NCI-H345 (cell line): ENCODE results near the gene DSCAM.
"Not testable (repeated sequence)": the region's sequence is repeated elsewhere in the genome, so short reads cannot be mapped to it uniquely, and the experiment has no call there.

Experiments used
- DNase-seq: peaks from one replicate; lab custom pipeline; 2025; lab: John Stamatoyannopoulos, UW

Gene DSCAM

DNA sequence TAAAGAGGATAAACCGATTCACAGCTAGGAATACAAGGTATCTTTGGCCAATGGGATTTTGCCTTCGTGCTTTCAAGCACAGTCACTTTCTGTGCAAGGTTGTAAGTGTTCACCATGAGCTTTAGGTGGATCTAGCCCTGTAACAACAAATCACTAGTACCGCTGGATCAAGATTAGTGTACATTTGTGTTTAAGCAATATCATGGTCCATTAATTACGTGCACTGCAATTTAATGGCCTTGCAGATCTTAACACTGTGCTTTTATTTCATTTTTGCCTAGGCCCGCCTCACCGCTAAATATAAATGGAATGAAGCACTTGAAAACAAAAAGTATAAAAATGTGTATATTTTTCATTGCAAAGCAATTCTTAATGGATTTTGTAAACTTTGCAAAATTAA is 461.1 kb downstream of the DSCAM start:
- DNase-seq: no peak

DNA sequence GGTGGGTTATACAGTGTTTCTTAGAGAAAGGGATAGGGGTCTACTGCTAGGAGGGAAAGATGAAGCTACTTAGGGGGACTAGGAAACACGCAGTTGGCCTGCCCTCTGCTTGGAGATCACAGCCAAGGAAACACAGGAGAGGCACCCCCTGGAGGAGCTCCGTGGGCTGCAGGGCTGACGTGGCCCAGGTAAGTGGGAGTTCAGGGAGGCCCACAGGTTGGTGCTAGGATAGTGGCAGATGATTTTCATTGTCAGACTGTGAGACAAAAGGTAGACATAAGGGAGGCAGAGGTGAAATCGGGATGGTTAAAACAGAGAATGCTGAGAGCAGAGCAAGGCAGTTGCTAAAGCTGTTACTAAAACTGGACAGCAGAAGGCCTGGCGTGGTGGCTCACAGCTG is 463.0 kb downstream of the DSCAM start:
- DNase-seq: no peak

DNA sequence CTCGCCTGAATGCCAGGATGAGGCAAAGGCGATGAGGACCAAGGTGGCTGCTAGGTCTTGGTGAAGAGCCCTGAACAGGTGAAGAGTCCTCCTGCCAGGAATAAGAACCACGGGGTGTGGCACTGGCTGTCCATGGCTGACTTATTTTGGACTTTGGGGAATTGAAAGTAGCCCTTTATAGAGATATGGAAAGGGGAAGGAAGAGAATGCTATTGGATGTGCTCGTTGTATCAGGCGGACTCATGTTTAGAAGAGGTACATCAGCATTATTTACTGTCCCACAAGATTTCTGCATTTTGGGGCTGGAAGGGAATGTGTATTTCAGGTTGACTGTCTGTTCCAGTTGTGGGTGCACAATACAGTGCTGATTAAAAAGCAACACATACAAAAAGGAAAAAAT is 465.8 kb downstream of the DSCAM start:
- DNase-seq: no peak

DNA sequence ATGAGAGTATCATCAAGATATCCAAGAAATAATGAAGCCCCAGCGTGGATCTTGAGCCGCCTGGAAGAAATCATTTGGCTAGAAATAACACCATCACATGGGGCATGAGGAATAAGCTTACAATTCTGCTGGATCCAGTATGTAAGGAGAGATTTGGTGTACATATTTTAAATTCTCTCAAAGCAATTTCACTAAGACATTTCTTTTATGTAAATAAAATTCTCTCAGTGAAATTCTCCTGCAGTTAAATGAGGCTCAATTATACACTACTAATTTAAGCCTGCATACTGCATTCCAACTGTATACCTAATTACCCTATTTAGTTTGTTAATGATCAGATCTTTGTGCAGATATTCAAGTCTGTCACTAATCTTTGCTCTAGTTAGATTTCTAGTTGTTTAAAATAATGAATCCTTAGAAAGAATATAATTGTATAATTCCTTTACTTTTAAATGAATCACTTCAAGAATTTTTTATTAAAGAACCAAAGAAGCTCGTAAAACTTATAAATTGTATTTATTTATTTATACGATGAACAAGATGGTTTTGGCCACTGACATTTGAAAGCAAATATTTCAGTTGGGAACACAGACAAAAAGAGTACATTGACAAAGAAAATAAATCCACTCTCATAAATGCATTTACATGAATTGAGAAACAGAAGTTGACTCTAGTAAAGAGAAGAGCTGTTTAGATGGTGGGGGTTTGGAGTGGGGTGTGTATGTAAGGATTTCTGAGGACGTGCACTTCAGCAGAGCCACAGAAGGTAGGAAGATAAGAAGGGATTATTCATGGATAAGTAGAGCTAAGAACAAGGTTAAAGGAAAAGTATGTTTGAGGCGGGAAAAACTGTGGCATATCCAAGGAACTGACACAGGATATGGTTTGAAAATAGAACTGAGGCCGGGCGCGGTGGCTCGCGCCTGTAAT is 466.8 kb downstream of the DSCAM start:
- no peak for DNase-seq

DNA sequence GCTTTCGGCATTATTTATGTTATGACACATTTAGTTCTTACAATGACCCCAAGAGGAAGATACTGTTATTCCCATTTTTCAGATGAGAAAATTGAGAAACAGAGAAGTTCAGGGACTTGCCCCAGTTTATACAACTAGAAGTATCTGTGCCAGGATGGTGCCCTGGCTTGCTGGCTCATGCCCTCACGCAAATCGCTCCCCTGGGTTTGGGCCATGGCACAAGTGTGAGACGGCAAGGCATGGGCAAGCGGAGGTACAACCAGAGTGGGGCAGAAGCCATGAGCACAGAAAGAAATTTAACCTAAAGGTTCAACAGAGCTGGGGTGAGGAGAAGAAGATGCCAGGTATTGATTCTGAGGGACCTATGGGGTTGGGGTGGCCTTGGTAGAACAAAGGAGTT is 469.8 kb downstream of the DSCAM start:
- DNase-seq: no peak

DNA sequence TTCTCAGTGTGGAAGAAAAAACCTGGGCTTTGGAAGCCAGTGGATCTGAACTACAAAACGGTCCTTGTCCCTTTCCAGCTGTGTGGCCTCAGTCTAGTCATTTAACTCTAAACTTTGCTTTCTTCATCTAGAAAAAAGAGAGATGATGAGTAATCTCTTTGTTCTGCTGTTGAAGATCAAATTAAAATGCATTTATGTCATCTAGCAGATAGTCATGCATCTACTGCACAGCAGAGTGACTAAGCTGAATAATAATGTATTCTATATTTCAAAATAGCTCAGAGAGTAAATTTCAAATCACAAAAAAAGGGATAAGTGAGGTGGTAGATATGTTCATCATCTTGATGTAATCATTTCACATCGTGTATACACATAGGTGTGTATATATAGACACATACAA is 473.2 kb downstream of the DSCAM start:
- DNase-seq: no peak

DNA sequence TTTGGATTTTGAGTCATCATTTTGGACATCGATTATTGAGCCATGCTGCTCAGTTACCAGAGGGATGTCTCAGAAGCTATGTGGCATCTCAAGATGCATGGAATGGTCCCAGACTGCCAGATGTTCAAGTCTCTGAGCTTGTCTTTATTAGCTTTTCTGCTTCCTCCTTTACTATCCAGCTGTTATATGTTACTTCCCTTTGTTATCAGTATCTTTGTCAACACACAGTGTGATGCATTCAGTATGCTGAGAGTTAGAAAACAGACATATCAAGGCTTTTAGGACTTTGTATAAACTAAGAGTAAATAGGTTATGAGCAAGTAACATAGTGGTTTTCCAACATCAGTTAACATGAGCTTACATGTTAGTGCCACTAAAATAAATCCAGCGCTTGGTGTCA is 474.5 kb downstream of the DSCAM start:
- DNase-seq: no peak

DNA sequence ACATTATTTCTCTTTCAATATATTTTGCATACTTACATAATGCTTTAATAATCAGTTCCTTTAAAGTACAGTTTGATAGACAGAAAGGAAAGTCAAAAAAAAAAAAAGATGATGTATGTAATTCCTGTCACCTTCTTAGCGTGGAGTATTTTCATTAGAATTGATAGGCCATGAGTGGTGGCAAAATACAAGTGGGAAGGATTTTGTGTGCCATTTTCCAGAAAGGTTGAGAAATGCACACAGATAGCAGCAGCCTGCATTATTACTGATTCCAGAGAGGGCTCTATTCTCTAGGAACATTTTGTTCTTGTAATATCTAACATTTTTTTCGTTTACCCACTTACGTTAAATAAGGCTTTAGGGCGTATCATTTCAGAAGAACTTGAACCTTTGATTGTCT is 475.6 kb downstream of the DSCAM start:
- DNase-seq: no peak

DNA sequence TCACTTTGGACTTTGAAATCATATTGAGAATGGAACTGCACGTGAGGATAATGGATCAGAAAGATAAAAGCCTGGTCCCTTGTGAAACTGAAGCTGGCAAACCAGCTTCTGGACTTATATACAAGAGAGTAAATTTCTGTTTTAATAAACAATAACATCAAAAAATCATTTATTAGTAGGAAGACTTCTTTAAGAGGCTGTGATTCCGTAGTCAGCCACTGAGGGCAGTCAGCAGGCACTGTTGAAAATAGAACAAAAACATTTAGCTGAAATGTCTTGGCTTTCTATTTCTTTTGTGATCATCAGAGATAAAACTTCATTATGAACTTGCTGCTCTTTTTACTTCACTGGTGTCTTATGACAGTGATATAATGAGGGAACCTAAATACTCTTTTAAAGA is 490.3 kb downstream of the DSCAM start:
- no peak for DNase-seq

DNA sequence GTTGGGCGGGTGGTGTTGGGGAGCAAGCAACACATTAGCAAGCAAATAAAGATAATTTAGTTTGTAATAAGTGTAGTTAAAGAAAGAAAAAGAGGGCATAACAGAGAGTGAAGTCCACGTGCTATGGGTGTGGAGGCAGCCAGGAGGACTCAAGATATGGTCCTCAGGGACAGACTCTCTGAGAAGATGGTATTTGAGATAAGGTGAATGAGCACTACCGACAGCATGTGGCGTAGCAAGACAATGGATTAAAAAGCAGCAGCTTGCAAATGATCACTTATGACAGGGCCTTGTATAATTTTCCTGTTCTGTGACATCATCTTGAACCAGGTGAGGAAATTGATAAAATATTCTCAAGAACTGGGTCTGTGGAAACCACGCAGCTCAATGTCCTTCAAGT is 491.9 kb downstream of the DSCAM start:
- DNase-seq: no peak

DNA sequence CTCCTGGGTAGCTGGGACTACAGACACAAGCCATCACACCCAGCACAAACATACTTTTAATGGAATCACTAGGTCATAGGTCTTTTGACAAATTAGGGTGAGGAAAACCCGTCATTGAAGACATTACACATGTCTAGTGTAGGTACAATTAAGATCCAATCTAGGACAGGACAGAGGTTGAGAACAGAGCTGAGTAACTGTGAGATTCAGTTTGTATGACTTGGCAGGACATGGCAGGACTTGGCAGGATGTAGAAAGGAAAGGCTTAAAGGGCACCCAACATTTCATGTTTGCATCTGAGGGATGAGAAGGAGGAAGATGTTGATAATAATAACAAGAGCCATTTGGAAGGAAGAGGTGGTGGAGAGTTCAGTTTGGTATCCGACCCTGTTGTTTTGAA is 496.0 kb downstream of the DSCAM start:
- DNase-seq: no peak

DNA sequence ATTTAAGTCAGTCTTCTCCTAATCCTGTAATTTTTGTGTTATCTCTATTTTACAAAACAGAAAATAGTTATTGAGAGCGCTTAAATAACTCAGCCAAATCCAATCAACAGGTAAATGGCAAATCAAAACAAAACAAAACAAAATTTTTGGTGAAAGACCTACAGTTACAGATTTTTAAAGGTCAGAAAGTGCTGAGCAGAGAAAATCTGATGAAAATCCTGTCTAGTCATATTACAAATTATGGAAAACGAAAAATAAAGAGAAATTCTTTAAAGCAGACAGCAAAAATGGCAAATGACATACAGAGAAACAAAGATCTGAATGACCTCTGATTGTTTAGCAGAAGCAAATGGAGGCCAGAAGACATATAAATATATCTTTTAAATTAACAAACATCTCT is 497.4 kb downstream of the DSCAM start:
- DNase-seq: no peak

DNA sequence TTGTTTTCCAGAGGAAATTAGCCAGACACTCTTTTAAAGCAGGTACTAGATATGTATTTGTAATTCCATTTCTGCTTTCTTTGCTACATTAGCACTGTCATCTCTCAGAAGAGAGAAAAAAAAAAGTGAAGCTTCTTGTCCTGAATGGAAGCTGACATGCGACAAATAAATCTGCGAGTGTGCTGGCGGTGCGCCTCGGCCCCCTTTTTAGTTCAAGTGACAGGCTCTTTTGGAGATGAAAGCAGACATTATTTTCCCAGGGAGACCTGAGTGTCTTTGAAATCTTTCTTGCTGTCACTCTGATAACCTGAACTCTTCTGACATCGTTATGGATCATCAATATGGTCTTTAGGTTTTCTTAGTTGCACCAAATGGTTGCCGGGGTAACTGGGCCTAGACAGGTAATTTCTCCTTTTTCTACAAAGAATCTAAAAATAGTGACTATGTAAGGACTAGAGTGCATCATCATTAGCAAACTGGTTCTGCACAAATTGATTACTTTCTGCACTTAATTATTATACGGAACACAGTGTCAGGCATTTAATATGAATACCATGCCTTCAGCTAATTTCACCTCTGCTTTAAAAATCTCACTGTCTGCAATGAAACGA is 501.1 kb downstream of the DSCAM start:
- no peak for DNase-seq

DNA sequence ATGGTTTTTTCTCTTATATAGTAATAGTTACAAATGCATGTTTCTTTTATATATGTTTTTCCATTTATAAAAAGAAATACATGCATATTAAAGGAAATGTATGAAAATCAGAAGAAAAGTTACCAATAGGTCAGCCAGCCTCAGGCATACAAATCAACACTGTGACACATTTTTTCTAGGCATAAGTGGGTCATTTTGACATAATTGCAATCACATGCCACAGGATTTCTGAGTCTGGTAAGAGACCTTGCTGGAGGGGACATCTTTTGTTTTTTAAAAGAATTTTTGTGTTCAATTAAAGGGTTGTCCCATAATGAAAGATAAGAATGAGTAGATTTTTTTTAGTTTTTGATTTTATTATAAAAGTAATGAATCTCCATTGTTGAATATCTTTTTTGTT is 506.6 kb downstream of the DSCAM start:
- DNase-seq: no peak

DNA sequence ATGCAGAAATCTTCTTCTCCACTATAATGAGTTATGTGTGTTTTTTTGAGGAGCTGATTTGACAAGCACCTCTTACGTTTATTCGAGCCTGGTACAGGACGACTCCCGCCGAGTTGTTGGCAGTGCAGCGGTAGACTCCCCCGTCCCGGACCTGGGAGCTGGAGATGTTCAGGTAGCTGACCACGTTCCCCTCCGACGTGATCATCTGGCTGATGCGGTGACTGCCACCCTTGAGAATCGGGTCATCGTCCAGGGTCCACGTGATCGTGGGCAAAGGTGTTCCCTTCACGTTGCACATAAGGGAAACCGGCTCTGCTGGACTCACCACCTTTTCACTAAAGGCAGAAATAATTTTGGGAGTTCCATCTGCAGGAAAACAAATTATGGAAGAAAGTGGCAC is 507.9 kb downstream of the DSCAM start:
- DNase-seq: no peak

DNA sequence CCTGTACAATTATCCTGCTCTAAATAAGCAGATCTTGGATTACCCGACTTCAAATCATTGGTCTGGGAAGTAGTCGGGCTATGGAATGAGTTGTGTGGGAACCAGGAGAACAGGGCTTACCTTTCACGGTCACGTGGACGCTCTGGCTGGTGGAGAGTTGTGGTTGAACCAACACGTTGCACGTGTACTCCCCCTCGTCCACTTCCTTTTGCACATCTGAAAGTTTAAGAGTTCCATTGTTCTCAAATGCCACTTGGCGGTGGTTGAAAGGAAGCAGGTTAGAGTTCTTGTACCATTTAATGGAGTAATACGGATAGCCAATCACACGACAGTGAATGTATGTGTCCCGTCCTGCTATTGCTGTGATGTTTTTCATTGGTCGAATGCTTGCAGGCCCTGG is 509.0 kb downstream of the DSCAM start:
- no peak for DNase-seq

DNA sequence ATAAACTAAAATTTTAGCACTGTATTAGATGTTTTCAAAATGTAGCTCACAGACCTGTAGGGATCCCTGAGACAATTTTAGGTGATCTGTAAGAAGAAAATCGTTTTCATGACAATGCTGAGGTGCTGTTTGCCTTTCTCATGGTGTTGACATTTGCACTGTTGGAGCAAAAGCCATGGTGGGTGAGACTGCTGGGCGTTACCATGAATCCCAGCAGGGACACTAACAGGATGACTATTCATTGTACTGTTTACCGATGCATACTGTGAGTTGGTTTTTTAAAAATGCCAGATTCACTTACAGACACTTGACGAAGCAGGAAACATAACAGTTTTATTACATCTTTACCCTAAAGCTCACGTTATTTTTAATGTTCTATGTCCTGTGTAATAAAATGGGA is 511.3 kb downstream of the DSCAM start:
- peak; percentile 95 for DNase-seq

DNA sequence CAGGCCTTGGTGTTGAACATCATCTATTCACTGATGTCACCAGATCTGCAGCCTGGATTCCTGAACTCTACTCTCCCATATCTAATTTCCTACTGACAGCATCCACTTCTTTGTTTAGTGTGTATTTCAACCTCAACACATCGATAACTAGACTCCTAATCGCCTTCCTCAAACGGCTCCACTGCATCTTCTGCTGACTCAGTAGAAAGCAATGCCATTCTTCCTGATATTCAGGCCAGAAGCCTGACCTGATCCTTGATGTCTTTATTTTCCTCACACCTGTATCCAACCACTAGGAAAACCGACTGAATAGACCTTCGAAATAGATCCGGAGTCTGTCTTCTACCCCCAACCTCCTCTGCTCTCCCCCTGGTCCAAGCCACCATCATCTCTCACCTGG is 512.8 kb downstream of the DSCAM start:
- DNase-seq: no peak

DNA sequence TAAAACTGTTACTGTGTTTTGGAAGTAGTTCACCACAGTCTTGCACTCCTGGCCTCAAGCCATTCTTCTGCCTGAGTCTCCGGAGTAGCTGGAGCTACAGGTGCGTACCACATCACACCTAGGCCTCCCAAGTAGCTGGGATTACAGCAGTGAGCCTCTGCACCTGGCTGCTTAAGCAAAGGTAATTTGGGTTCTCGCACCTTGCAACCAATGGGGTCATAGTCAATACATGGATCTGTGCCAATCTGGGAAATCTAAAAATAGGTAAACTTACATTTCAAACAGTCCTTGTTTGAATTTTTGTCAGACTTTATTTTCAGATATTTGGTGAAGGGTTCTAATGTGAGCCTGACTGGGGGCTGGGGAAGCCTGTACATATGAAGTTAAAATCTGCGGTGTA is 513.2 kb downstream of the DSCAM start:
- peak; percentile 10 for DNase-seq

DNA sequence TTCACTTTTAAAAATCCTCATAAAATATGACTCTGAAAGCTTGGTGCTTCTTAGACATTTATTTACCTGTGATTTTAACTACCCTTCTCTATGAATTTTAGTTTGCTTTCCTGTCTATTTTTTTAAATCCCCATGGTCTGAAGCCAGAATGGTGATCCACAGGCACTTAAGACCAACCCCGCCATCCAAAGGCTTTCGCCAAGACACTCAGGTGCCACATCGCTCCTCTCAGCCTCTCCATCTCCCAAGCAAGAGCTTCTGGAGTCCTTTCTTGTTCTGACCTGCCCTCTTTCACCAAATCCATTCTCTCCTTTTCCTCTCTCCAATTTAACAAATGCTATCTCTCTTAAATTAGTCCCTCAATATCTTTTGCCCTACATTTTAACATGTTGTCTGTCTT is 515.2 kb downstream of the DSCAM start:
- DNase-seq: no peak

DNA sequence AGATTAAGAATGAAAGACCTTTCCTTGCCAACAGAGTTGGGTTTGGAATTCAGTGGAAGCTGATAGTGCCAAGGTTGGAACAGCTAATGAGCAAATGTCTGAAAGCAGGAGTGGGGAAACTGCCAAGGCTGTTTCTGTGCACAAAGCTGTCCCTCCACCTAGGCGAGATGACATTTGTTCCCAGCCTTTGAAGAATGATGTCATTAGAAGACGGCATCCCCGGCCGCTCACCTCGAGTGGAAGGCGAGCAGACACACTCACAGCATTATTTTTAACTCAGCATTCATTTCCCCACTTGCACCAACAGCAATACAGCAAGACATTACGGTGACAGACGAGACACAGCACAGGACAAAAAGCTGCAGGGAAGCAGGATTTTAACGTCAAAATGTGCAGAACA is 515.8 kb downstream of the DSCAM start:
- DNase-seq: no peak

DNA sequence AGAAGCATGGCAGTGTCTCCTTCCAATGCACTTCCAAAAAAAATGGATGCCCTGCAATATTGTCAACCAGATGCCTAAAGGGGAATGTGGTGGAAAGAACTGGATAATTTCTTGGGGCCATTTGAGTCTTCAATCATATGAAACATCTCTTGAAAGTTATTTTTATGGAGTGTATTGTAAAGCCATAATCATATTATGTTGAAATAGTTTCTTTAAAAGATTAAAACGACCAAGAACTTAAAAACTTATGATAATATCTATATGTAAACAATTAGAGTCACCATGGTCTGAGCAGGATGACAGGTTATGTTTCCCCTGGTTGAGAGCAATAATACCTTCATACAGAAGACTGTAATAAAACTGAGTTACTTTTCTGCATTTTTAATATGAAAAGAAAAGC is 522.6 kb downstream of the DSCAM start:
- no peak for DNase-seq

DNA sequence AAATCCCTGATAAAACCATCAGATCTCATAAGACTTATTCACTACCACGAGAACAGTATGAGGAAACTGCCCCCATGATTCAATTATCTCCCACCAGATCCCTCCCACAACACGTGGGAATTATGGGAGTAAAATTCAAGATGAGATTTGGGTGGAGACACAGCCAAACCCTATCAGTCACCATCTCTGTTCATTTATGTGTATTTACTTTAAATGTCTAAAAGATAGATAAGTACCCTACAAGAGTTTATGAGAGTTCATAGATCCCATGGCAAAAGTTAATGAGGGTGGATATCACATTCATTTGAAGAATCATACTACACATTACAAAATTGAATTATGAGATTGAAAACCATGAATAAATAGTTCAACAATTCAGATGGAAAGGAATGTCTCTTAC is 526.2 kb downstream of the DSCAM start:
- not testable (repeated sequence) for DNase-seq

DNA sequence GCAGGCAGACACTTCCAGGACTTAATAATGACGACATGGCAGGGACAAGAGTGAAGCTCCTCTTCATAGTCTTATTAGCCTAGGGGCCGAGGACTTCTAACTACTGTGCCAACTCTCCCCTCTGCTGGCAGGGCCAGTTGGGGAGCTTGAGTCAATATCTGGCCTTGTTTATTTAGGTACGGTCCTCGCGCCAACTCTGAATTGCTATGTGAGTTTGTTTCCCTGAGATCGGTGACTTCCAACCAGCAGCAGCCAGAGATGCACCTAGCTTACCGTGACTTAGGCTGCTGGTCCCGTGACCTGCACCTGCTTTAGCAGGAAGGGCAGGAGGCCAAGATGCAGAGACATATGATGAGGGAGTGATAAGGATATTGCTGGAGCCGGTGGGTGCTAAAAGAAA is 528.6 kb downstream of the DSCAM start:
- no peak for DNase-seq
